GM18873 (cell line): ENCODE data around the gene AKR7A2.
"Not testable (repeated sequence)": the region's sequence is repeated elsewhere in the genome, so short reads cannot be mapped to it uniquely, and the experiment has no call there.

Experiments
- ATAC-seq: cut with Tn5 transposase; IDR thresholded peaks from one replicate; pipeline ENCODE4 v1.9.1; 2021; ENCODE audit warnings: mild to moderate bottlenecking, moderate library complexity, moderate number of reproducible peaks; ENCODE audit not compliant: unreplicated experiment, low FRiP score

AKR7A2 gene

DNA sequence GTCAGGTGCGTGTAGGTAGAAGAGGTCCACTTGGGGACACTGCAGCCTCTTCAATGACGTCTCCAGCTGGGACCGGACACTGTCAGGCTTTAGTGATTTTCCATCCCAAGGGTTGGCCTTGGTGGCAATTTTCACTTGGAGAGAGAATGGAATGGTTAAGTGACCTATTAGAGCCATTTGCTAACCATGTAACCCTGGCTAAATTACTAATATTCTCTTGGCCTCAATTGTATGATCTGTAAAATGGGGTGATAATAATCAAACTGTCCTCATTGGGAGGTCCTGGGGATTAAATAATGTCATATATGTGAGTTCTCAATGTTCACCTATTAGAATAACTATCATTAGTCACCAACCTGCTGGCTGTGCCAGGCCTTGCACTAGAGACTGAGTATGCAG is 3.4 kb downstream of the AKR7A2 start:
- ATAC-seq: no peak

DNA sequence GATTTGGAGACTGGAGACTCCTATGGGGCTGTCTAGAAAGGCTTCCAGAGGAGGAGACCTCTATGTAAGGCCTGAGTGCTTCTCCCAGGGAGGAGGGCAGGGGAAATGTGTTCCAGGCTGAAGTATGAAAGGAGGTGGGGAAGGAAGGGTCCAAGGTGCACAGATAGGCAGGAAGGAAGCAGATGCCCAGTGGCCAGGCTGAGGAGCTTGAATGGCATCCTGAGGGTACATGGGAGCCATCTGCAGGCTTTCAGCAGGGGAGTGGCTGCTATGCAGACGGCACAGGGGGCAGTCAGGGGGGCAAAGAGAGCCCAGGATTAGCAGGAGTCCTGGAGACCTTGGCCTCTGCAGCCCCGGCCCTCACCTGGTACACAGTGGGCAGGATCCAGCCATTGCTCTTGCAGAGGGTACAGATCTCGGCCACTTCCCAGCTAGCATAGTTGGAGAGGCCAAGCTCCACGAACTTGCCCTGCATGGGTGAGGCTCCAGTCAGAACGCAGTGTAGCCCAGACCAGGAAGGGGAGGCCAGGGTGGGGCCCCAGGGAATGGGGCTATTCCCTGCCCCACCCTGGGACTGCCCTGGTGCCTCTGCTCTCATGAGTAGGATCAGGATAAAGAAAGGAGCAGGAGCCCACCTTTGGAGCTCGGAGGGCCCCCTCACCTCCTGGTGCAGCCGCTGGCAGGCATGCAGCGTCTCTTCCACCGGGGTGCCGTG is 4.0 kb downstream of the AKR7A2 start:
- ATAC-seq: no peak

DNA sequence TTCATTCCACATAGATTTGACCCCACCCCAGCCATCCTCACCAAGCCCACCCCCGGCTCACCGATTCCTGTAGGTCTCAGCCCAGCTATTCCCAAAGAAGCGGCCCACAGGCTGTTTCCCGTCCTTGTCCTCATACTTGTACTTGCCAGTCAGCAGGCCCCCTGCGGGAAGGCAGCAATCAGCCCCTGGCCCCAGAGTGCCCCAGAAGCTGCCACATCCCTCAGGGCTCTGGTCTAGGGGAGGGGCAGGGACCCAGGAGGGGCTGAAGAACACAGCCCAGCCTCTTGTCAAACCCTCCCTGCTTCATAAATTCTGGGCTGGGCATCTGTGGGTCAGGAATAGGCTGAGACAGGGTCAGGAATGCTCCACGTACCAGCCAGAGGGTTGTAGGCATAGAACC is 5.0 kb downstream of the AKR7A2 start:
- no peak for ATAC-seq

DNA sequence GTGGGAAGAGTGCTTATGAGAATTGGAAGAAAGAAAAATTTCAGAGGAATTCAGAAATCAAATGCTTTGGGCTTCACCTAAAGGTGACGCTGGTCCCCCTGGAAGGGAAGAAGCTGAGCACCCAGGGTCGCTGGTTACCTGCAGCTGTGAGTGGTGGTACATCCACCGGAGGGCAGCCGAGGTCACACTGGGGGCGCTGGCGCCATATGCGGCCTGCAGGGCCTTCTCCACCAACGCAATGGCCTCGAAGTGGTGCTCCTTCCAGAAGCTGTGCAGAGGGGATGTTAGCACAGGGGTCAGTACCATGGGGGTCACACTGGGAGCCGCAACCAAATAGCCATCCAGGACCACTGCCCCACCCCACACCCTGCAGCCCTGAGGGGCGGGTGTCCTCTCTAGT is 6.1 kb downstream of the AKR7A2 start:
- ATAC-seq: no peak

DNA sequence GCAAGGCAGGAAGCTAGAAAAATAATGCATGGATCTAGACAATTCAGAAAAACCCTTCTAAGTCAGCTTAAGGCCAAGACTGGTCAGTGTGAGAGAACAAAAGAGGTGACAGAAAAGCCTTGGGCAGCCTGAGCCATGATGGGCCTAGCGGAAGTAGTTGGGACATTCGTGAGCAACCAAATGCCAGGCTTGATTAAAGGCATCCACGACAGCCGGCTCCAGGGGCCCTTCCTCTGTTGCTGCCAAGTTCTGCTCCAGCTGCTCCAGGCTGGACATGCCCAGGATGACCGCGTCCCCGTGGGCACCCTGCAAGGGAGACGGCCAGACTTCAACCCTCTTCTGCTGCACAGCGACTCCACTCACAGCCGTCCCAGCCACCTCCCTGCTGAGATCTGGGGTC is 7.9 kb downstream of the AKR7A2 start:
- not testable (repeated sequence) for ATAC-seq

DNA sequence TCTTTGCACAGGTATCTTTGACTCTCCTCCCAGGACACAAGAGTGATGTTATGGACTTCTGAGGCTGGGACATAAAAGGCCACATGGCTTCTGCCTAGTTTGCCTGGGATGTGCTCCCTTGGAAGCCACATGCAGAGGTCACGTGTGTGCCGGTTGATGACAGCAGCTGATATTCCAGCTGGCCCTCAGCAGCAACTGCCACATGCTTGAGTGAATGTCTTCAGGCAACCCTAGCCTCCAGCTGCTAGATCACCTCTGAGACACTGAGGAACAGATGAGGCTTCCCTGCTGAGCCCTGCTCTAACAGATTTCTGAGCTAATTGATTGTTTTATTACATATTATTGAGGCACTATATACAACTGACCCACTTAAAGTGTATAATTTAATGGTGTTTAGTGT is 11.7 kb downstream of the AKR7A2 start:
- no peak for ATAC-seq

DNA sequence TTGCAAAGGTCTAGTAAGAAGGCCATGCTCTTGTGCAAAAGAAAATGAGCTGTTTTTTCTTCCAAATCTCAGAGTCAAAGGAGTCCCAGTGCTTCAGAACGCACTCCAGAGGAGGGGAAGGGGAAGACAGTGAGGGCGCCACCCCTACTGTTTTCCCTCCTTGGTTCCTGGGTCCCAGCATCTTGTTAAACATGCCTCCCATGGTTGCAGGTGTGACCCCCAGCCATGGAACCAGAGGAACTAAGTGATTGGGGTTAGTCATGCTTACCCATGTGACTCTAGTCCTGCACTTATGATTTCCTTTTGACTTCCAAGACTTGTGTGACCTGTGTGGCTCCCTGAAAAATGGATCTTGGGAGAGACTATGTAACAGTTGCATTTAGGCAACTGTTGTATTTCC is 17.3 kb downstream of the AKR7A2 start:
- ATAC-seq: no peak

DNA sequence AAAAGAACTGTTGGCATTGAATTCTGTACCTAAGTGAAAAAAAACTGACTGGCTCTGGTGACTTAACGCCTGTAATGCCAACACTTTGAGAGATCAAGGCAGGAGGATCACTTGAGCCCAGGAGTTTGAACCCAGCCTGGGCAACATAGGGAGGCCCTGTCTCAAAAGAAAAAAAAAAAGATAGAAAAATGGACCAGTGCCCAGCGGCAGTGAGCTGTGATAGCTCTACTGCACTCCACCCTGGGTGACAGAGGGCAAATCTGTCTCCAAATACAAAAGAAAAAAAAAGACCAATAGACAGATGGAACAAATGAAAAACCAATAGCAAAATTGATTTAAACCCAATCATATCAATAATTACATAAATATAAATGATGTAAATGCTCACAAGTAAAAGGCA is 22.7 kb downstream of the AKR7A2 start:
- no peak for ATAC-seq

DNA sequence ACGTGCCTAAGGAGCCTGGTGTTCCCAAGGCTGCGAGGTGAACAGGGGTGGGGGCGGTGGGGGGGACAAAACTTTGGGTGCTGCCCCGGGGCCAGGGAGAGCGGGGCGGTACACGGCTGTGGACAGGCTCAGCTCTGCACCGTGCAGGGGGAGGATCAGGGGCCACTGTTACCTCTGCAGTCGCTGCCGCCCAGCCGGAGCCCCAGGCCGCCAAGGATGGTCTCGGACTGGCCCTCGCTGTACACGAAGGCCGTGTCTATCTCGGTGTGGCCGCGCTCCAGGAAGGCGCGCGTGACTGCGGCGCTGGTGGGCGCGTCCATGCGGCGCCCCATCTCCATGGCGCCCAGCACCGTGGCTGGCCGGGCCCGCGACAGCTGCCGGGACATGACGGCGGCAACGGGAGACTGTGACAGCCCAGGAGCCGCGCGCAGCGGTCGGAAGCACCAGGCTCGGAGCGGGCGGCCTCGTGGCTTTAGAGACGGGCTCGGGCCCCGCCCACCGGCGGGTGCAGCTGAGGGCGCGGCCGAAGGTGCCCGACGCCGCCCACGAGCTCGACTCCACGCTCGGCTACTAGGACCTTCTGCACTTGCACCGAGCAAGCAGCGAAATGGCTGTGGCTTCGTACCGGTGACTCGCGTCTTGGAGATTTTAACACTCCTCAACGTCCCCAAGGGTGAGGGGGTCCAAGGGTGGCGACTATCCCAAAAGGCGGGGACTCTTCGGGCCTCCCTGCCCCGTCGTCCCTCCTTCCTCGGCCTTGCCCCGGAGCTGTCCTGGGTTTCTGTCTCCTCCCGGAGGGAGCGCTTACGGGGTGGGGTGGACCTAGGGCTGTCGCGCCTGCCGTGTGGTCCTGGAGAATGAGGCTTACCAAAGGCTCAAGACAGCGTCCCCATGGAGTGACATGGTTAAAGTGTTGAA is 23.4 kb downstream of the AKR7A2 start, which contains the start of gene AKR7A3:
Gene AKR7A3 (minus strand): TSS at position 447 of the 918 bp plus-strand sequence. CDS start 61 bp downstream, at position 386.
- not testable (repeated sequence) for ATAC-seq

DNA sequence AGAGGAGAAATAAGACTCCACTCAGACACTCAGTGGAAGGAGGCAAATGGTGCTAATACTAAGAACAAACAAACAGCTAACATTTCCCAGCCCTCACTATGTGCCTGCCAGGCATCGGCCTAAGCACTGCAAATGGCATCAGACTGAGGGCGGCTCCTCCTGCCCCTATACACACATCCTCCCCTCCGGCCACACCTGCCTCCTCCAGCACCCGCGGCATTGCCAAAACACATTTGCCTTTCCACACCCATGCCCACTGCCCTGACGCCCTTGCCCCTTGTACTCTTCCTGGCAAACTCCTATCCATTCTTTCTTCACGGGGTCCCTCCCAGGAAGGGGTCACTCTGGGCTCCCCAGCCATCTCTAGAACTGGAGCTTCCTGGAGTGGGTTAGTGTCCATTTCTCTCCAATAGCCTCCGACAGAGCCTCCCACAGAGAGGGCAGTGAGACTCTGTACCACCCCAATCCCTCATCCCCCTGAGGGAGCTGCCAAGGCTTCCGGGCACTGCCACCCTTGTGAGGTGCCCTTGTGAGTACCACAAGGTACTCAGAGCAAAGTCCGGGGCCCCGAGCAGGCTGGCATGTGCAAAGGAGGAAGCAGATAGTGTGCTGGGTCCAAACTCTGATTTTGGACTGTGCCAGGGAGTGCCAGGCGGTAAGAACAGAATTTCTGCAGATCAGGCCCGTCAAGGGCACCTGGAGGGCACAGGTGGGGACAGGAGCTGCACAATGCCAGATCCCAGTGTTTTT is 24.3 kb downstream of the AKR7A2 start:
- no peak for ATAC-seq

DNA sequence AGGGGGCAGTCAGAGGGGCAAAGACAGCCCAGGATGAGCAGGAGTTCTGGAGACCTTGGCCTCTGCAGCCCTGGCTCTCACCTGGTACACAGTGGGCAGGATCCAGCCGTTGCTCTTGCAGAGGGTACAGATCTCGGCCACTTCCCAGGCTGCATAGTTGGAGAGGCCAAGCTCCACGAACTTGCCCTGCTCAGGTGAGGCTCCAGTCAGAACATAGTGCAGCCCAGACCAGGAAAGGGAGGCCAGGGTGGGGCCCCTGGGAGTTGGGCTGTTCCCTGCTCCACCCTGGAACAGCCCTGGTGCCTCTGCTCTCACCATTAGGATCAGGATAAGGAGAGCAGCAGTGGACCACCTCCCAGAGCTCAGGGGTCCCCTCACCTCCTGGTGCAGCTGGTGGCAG is 26.1 kb downstream of the AKR7A2 start:
- ATAC-seq: not testable (repeated sequence)

DNA sequence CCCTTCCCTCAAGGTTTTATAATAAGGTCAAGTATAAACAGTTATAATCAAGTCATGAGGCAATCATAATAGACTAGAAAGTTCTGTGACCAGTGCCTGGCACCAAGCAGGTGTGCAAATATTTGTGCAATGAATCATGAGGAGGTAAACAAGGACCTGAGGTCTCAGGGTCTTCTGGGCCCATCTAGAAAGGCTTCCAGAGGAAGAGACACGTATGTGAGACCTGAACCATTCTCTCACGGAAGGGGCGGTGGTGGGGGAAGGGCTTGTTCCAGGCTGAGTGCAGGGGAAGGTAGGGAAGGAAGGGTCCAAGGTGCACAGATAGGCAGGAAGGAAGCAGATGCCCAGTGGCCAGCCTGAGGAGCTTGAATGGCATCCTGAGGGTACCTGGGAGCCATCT is 26.6 kb downstream of the AKR7A2 start:
- not testable (repeated sequence) for ATAC-seq

DNA sequence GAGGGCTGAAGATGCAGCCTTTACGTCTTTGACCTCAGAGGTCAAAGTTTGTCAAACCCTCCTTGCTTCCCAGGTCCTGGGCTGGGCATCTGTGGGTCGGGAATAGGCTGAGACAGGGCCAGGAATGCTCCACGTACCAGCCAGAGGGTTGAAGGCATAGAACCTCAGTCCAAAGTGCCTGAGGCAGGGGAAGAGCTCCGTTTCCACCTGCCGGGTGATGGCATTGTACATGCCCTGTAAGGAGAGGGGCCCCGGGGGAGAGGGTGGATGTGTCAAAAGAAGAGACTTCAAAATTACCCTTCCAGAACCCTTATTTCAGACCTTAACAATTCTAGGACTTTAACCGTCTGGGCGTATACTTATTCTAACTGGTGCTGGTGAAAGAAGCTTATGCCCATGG is 27.1 kb downstream of the AKR7A2 start:
- no peak for ATAC-seq

DNA sequence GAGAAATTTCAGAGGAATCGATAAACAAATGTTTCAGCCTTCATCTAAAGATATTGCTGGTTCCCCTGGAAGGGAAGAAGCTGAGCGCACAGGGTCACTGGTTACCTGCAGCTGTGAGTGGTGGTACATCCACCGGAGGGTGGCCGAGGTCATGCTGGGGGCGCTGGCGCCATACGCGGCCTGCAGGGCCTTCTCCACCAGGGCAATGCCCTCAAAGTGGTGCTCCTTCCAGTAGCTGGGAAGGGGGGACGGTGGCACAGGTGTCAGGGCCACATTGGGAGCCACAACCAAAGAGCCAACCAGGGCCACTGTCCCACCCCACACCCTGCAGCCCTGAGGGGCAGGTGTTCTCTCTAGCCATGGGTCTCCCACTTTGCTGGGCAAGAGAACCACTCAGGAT is 28.1 kb downstream of the AKR7A2 start:
- no peak for ATAC-seq

DNA sequence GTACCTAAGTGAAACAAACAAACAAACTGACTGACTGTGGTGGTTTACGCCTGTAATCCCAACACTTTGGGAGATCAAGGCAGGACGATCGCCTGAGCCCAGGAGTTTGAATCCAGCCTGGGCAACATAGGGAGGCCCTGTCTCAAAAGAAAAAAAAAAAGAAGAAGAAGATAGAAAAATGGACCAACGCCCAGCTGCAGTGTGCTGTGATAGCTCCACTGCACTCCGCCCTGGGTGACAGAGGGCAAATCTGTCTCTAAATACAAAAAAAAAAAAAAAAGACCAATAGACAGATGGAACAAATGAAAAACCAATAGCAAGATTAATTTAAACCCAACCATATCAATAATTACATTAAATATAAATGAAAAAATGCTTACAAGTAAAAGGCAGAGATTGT is 37.3 kb downstream of the AKR7A2 start:
- no peak for ATAC-seq

DNA sequence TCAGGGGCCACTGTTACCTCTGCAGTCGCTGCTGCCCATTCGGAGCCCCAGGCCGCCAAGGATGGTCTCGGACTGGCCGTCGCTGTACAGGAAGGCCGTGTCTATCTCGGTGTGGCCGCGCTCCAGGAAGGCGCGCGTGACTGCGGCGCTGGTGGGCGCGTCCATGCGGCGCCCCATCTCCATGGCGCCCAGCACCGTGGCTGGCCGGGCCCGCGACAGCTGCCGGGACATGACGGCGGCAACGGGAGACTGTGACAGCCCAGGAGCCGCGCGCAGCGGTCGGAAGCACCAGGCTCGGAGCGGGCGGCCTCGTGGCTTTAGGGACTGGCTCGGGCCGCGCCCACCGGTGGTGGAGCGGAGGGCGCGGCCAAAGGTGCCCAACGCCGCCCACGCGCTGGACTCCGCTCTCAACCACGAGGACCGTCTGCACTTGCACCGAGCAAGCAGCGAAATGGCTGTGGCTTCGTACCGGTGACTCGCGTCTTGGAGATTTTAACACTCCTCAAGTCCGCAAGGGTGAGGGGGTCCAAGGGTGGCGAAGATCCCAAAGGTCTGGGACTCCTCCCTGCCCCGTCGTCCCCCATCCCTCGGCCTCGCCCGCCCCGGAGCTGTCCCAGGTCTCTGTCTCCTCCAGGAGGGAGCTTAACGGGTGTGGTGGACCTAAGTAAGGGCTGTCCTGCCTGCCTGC is 38.0 kb downstream of the AKR7A2 start:
- ATAC-seq: not testable (repeated sequence)

DNA sequence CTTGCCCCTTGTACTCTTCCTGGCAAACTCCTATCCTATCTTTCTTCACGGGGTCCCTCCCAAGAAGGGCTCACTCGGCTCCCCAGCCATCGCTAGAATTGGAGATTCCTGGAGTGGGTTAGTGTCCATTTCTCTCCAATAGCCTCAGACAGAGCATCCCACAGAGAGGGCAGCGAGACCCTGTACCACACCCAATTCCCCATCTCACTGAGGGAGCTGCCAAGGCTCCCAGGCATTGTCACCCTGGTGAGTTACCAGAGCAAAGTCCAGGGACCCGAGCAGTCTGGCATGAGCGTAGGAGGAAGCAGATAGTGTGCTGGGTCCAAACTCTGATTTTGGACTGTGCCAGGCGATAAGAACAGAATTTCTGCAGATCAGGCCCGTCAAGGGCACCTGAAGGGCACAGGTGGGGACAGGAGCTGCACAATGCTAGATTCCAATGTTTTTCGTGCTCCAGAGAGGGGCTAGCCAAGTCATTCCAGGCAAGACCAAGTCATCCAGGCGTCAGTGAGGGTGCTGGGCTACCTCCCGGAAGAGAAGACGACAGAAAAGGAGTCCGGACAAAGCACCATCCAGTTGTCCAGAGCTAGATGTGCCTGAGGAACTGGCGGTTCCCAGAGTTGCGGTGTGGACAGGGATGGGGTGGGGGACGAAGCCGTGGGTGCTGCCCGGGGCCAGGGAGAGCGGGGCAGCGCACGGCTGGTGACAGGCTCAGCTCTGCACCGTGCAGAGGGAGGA is 38.7 kb downstream of the AKR7A2 start:
- ATAC-seq: no peak

DNA sequence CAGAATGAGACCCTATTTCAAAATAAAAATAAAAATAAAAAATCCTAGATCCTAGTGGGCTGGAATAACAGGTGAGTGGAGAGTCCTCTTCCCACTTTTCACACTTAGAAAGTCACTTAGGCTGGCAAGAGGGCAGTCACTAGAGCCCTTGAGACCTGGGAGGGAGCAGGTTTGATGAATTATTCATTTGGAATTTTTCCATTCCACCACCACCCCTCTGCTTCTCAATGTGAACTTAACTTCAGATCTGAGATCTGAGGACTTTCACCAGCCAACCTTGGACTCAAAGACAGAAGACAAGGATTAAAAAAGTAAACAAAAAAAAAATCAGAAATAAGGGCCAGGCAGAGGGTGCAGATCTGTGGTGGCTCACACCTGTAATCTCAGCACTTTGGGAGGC is 39.9 kb downstream of the AKR7A2 start:
- ATAC-seq: no peak

DNA sequence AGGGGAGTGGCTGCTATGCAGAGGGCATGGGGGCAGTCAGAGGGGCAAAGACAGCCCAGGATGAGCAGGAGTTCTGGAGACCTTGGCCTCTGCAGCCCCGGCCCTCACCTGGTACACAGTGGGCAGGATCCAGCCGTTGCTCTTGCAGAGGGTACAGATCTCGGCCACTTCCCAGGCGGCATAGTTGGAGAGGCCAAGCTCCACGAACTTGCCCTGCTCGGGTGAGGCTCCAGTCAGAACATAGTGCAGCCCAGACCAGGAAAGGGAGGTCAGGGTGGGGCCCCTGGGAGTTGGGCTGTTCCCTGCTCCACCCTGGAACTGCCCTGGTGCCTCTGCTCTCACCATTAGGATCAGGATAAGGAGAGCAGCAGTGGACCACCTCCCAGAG is 41.6 kb downstream of the AKR7A2 start:
- ATAC-seq: not testable (repeated sequence)
